HG03442 (cell line): ENCODE measurements around the gene PBX3.

Experiments
- ATAC-seq: cut with Tn5 transposase; IDR thresholded peaks from one replicate; pipeline ENCODE4 v1.9.1; 2021; ENCODE audit warnings: mild to moderate bottlenecking, moderate library complexity; ENCODE audit not compliant: unreplicated experiment

PBX3 gene

GRCh38 chr9:125932012-125932411 lies 184.8 kb downstream of the PBX3 start:
- no peak for ATAC-seq

- ATAC-seq = no peak
Observed at GRCh38 chr9:125932746-125933455, 185.7 kb downstream of the PBX3 start.

- ATAC-seq = no peak
Observed at GRCh38 chr9:125942125-125942524, 195.0 kb downstream of the PBX3 start.

GRCh38 chr9:125943831-125944230 lies 196.7 kb downstream of the PBX3 start:
- ATAC-seq = no peak

- ATAC-seq = no peak
Observed at GRCh38 chr9:125946397-125946796, 199.2 kb downstream of the PBX3 start.

GRCh38 chr9:125948887-125949596 lies 201.9 kb downstream of the PBX3 start:
- no peak for ATAC-seq

- ATAC-seq = no peak
Observed at GRCh38 chr9:125949703-125950460, 202.7 kb downstream of the PBX3 start.

GRCh38 chr9:125950880-125951471 lies 203.8 kb downstream of the PBX3 start:
- ATAC-seq = no peak

GRCh38 chr9:125953314-125954019 lies 206.3 kb downstream of the PBX3 start:
- ATAC-seq = no peak

GRCh38 chr9:125956102-125956501 lies 208.9 kb downstream of the PBX3 start:
- ATAC-seq = no peak

- no peak for ATAC-seq
Observed at GRCh38 chr9:125959315-125959714, 212.1 kb downstream of the PBX3 start.

- no peak for ATAC-seq
Observed at GRCh38 chr9:125959951-125960619, 212.9 kb downstream of the PBX3 start.

GRCh38 chr9:125960626-125961025 lies 213.5 kb downstream of the PBX3 start:
- ATAC-seq = no peak

- no peak for ATAC-seq
Observed at GRCh38 chr9:125961072-125961471, 213.9 kb downstream of the PBX3 start.

- ATAC-seq = no peak
Observed at GRCh38 chr9:125963932-125964331, 216.8 kb downstream of the PBX3 start.

GRCh38 chr9:125964702-125965225 lies 217.6 kb downstream of the PBX3 start:
- ATAC-seq = no peak

- ATAC-seq = no peak
Observed at GRCh38 chr9:125965477-125965876, 218.3 kb downstream of the PBX3 start.

GRCh38 chr9:125966466-125966865 lies 219.3 kb downstream of the PBX3 start:
- ATAC-seq = no peak

GRCh38 chr9:125966959-125967711 lies 220.0 kb downstream of the PBX3 start:
- no peak for ATAC-seq
